Stimulated activated naive B cell treated with anti-CD40 and anti-IgM and Interleukin-4, amounts not matched to agents 10 μg/mL and 1 μg/mL and 100 μg/mL, for 72 hours (primary cell): ENCODE data around the gene NUP210.

Experiments used
- ATAC-seq, 2 donors: fragments of 150-1000 bp; cut with Tn5 transposase; replicated peaks; 2 replicates each; pipeline ENCODE4 v1.10.0; 2021; ENCODE audit warnings: moderate library complexity in 1 of 2
- DNase-seq: peaks from one replicate; pipeline ENCODE4 v3.0.0; 2021
- H3K27ac Mint-ChIP-seq: one replicate; pipeline ENCODE4 v1.8.0; 2022; ENCODE audit warnings: mild to moderate bottlenecking, mixed read lengths
- H3K27me3 Mint-ChIP-seq, 2 donors: one replicate each; pipeline ENCODE4 v1.8.0; 2022; ENCODE audit warnings: mixed read lengths in 2 of 2
- H3K36me3 Mint-ChIP-seq, 2 donors: one replicate each; pipeline ENCODE4 v1.8.0; 2022; ENCODE audit warnings: mixed read lengths in 2 of 2, mild to moderate bottlenecking in 1 of 2
- H3K4me1 Mint-ChIP-seq, 2 donors: one replicate each; pipeline ENCODE4 v1.8.0; 2022; ENCODE audit warnings: mixed read lengths in 2 of 2, mild to moderate bottlenecking in 1 of 2
- H3K4me3 Mint-ChIP-seq, 2 donors: one replicate each; pipeline ENCODE4 v1.8.0; 2022; ENCODE audit warnings: mild to moderate bottlenecking in 2 of 2, mixed read lengths in 2 of 2, moderate library complexity in 1 of 2
- H3K9me3 Mint-ChIP-seq, 2 donors: one replicate each; pipeline ENCODE4 v1.8.0; 2022; ENCODE audit warnings: mixed read lengths in 2 of 2, mild to moderate bottlenecking in 1 of 2

The NUP210 gene

DNA sequence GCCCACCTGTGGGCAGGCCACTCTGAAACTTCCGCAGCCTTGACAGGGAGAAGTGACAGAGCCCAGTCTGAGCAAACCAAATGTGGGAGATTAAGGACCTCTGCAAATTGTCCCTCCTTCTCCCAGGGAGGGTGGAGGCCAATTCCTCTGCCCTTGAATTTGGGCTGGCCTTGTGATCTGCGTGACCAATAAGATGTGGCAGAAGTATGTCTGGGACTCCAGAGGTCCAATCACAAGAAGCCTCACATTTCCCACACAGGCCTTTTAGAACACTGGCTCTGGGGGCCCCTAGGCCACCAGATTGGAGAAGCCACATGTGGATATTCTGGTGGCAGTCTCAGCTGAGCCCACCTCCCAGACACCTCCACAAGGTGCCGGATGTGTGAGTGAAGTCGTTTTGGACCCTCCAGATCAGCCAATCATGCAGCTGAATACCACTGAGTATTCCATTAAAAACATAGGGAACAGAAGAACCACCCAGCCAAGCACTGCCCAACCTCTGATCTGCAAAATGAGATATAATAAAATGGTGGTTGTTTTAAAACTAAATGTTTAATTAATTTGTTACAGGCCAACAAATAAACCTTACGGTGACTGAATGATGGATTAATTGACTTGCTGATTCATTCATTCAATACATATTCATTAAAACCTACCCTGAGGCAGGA, 150.3 kb downstream of the NUP210 start:
- Mint-ChIP-seq H3K36me3 (peaks cover 0 to 8% of the 10 kb centered on the region in 2 donors), H3K27me3 (peaks cover 19 to 44% of the 10 kb centered on the region in 2 donors), H3K4me3 (no peak overlapping the region), H3K4me1 (peaks cover 7 to 16% of the 10 kb centered on the region in 2 donors), H3K9me3 (peaks cover 5 to 7% of the 10 kb centered on the region in 2 donors), H3K27ac (no peak overlapping the region)
- ATAC-seq (no peak), DNase-seq (no peak)

DNA sequence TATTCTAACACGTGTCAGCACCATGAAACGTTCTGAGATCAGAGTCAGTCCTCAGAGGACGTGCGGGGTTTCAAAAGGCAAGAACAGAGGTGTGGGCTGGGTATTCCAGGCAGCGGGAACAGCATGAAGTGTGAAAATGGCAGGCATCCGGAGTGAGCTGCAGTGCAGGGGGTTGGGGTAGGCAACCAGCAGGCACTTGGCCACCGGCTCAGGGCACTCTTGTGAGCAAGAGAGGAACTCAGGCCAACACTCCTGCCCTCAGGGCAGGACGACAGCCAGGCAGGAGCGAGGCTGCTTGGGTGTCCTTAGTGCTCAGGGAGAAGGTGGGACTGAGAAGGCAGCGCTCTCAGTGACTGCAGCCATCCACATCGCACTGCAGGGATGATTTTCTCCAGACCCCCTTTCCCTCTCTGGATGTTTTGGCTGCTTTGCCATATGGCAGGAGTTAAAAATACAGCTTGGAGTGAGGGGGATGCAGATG, 151.1 kb downstream of the NUP210 start:
- H3K27ac Mint-ChIP-seq, result no peak overlapping the region
- H3K4me1 Mint-ChIP-seq, result peaks cover 3 to 8% of the 10 kb centered on the region in 2 donors

DNA sequence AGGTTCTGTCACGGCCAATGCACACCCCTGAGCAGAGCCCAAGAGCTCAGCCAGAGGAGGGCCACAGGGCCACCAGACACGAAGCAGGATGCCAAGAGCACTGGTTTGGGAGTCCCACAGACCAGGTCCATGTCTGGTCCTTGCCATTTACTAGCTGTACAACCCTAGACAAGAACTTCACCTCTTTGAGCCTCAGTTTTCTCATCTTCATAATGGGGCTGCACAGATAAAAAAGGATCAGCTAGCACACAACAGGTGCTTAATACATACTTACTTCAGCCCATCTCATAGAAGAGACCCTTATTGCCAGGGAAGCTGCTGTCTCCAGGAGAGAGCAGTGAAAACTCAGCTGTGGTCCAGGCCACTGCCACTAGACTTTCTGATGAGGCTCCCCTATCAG, 152.0 kb downstream of the NUP210 start:
- ATAC-seq (no peak), DNase-seq (no peak)
- peaks cover 14 to 38% of the 10 kb centered on the region in 2 donors for H3K27me3 Mint-ChIP-seq
- H3K36me3 Mint-ChIP-seq, result peaks cover 0 to 8% of the 10 kb centered on the region in 2 donors
- no peak overlapping the region for H3K4me3 Mint-ChIP-seq
- peak overlapping the region; percentile 51 for H3K27ac Mint-ChIP-seq
- H3K9me3 Mint-ChIP-seq, result peaks cover 5 to 7% of the 10 kb centered on the region in 2 donors
- peaks cover 0 to 2% of the 10 kb centered on the region in 2 donors for H3K4me1 Mint-ChIP-seq

More for the DNA sequence above, 151.1 kb downstream of the NUP210 start:
- peaks cover 5 to 7% of the 10 kb centered on the region in 2 donors for H3K9me3 Mint-ChIP-seq
- peaks cover 20 to 44% of the 10 kb centered on the region in 2 donors for H3K27me3 Mint-ChIP-seq
- ATAC-seq (no peak), DNase-seq (no peak)
- no peak overlapping the region for H3K4me3 Mint-ChIP-seq
- H3K36me3 Mint-ChIP-seq, result peaks cover 0 to 8% of the 10 kb centered on the region in 2 donors

DNA sequence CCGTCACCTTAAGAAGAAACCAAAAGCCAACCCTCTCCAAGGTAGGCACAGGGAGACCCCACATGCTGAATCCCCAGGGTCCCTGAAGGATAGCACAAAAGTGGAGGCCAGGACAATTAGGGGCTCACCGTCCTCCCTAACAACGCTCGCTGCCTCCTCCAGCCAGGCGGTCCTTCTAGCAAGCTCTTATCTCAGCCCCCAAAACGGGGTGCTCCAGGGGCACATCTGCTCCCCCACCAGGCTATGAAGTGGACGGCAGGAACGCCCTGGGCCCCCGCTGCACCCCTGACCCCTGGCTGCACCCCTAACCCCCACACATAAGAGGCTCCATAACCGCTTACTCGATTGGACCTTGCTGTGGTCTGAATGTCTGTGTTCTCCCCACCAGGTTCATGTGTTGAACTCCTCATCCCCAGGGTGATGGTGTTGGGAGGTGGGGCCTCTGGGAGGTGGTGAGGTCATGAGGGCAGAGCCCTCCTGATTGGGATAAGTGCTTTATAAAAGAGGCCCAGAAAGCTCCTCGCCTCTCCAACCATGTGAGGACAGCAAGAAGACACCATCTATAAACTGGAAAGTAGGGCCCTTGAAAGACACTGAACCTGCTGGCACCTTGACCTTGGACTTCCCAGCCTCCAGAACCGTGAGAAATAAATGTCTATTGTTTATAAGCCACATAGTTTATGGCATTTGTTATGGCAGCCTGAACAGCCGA, 153.3 kb downstream of the NUP210 start:
- H3K4me1 Mint-ChIP-seq, result peaks cover 8 to 9% of the 10 kb centered on the region in 2 donors
- ATAC-seq (no peak), DNase-seq (no peak)
- peaks cover 5 to 7% of the 10 kb centered on the region in 2 donors for H3K9me3 Mint-ChIP-seq
- peaks cover 0 to 8% of the 10 kb centered on the region in 2 donors for H3K36me3 Mint-ChIP-seq
- H3K27me3 Mint-ChIP-seq, result peaks cover 14 to 38% of the 10 kb centered on the region in 2 donors
- H3K27ac Mint-ChIP-seq, result no peak overlapping the region
- H3K4me3 Mint-ChIP-seq, result no peak overlapping the region
